Stimulated activated CD8-positive, alpha-beta memory T cell treated with anti-CD3 and anti-CD28 coated beads, Interleukin-7, amount 100 ng/mL, for 48 hours (primary cell): ENCODE results near the gene SLX9.

Experiments
- DNase-seq, 2 donors: peaks; one replicate each; pipeline ENCODE4 v3.0.0-alpha.2; 2020; ENCODE audit warnings: low read depth in 1 of 2; ENCODE audit errors: extremely low read depth in 1 of 2

SLX9 gene

DNA sequence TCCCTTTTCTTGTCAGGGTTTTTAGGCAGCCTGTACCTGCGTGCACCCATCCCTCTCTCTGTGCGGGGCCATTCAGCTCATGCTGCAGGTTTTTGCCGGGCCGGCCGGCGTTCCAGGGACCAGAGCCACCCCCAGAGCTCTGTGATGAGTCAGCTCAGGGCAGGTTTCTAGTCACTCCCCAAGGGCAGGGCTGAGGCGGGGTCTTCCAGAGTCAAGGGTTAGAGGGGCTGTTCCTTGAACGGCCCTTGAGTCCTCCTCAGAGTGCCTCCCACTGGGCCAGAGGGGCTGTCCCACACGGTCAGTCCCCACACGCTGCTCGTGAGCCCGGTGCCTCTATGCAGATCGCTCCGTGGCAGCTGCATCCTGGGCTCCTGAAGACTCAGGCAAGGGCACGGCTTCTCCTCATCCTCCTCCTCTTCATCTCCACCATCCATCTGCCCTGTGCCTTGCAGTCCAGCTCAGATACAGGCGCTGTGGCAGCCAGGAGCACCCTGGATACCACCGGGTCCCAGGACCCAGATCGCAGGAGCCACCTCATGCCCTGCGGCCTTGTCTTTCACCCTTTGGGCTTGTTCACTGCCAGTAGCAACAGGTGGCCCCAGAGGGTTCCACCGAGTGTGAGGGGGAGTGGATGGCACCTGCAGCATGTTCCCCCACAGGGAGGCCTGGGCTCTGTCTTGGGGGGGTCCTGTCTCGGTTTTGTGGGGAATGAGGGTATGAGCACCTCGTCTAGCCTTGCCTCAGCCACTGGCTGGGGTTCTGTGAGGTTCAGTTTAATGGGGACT is 17.4 kb downstream of the SLX9 start:
- no peak for DNase-seq

DNA sequence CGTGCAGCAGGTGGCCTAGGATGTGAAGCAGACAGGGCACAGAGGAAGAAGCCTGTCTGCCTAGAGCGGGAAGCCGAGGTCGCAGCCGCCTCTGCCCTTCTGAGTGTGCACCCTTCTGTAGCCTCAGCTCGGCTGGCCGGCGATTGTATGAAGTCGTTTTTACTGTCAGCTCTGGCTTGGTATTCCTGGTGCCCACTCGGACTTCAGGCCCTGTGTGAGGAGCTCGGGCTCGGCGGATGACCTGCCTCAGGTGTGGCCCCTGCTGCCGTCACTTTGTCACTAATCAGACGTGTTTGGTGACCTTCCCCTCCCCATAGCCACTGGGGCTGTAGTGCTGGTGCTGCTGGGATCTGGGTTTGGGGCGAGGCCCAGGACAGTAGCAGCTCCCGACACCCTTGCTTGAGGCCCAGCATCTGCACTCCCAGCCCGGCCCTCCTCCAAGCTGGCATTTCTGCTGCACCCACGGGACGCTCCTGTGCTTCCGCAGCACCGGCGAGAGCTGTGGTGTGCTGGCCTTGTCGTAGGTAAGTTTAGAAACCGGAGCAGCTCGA is 18.1 kb downstream of the SLX9 start:
- no peak for DNase-seq

DNA sequence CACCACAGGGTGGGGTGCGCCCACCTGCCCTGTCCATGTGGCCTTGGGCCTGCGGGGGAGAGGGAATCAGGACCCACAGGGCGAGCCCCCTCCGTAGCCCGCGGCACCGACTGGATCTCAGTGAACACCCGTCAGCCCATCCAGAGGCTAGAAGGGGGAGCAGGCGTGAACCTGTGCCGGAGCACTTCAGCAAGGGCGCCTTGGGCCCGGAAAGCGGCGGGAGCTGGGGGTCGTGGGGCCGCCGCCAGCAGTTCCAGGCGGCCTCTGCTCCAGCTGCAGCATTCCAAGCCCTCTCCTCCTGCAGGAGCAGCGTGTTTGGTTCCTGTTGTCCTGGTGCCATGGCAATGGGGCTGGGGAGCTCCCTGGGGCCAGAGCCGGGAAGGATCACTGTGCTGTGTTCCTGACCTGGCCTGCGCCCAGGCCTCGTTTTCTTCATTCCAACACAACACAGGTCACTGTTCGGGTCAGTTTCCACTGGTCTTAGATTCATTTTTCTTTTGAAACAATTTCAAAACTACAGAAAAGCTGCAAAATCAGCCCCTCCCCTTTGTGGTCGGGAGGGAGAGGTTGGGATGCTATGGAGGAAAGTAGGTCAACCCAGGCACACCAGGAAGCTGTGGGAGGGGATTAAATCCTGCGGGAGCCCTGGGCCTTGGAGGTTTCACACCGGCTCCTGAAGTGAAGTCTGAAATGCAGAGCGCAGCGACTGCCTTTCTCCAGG is 18.8 kb downstream of the SLX9 start:
- DNase-seq, result no peak

DNA sequence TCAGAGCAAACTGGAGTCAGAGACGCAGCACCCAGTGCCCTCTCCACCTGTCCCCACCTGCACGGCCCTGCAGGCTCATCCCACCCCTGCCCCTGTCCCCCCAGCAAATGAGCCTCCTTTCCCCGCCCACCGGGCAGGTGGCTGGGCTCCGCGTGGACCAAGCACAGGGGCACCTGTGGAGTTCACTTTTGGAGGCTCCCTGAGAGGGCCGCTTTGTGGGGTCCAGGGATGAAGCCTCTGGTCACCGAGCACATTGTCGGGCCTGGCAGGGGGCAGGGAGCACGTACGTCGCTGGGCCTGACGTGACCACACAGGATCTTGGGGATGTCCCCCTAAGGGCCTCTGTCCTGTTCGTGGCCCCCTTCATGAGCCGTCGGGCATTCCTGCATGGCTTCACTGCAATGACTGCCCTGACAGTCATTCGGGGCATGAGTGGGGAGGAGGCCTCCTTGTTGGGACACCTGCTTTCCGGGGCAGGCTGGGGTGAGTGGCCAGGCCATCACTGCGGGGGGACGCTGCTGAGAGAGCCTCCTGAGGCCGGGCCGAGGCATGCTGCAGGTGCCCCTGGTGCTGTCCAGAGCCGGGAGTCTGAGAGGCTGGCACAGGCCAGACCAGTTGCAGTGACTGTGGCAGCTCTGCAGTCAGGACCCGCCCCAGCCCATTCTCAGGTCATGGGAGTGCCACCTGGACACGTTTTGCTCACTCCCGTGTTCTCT is 19.7 kb downstream of the SLX9 start:
- DNase-seq, result no peak

DNA sequence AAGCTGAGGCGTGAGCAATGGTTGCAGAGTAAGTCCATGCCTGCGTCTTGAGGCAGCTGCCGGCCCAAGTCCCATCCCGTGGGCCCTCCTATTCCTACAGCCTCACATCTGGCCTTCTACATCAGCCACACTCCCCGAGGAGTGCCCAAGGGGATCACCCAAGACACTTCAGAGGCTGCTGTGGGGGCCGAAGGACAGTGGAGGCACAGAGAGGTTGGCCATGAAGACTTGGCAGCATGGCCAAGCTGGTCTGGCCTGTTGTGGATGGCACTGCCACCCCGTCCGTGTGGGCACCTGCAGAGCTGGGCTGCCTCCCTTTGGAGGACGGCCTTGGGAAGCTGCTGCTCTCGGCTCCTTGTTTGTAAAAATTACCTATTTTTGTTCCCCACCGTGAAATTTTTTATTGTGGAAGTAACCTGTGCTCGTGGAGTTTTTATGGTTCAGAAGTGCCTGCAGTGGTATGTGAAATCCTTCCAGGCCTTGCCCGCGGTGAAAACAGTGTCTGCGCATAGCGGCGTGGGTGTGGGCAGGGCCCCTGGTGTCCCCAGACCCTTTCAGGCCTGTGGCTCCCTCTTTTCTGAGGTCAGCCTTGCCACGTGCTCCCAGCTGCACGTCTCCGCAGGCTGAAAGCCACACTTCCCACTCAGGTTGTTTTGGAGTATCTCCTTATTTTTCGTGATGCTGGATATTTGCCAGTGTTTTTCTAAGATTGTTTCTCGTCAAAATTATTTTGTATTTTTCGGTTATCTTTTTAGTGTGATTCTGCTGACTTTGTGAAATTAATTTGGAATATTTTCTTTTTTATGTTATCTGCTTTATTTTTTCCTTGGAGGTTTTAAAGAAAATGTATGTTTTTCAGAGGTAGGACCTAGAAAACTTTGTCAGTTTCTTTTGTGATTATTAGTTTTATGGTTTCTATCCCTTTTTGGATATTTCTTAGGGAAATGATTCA is 20.6 kb downstream of the SLX9 start:
- DNase-seq, result no peak

DNA sequence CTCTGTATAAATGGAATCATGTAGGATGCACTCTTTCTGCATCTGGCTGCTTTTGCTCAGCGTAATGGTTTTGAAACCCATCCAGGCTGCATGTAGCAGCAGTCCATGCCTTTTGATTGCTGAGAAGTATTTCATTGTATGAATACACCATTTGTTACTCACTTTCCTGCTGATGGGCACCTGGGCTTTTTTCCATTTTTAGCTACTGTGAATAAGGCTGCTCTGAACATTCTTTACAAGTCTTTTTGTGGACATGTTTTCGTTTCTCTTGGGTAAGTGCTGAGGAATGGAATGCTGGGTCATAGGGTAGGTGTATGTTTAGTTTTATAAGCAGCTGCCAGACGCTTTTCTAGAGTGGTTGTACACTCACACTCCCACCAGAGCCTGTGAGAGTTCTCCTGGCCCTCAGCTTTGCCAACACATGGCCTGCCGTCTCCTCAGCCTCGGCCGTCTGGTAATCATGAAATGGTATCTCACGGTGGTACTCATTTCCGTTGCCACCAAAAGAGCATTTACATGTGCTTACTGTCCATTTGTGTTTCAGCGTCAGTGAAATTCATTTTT is 22.7 kb downstream of the SLX9 start:
- DNase-seq, result no peak

DNA sequence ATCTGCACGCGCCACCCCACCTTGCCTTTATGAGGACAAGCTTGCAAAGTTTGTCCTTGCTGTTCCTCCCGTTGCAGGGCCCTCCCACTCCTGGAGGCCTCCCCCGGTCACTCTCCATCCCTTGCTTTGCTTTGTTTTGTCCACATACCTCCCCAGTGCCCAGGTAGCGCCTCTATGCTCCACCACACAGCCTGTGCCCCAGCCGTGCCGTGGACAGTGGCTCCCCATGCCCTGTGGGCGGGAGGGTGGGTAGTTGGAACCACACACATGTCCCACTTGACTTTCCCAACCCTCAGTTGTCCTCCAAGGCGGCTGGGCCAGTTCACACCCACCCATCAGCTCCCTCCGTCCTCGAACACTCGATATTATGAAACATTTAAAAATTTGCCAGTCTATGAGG is 24.6 kb downstream of the SLX9 start:
- no peak for DNase-seq

DNA sequence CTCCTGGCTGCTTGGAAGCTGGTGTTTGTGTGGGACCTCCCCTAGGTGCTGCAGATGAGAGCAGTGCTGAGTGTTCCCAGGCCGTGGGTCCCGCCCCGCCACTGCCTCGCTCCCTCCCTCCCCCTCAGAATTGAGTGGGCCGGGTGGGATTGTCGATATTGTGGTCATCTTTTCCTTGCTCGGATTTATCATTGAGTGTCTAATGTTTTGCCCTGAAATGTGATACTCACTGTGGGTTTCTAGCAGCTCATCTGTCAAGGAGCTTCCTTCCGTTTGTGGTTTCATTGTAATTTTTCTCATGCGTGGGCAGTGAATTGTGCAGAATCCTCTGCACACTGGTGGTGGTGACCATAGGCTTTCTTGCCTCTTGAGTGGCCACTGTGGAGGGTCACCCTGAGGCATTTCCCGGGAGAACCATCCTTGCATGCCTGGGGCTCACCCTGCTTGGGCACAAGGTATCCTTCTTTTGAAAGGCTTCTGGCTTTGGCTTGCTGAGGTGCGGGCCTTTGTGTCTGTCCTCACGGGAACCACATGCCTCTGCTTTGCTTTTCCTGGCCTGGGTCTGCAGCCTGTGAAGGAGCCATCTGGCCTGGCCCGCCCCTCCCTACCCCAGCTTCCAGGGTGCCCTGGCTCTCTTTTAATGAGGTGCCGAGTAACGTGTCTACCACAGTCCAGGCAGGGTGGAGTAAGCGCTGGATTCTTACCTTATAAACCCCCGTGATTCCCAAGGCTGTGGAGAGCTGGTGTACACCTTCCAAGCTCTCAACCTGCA is 25.6 kb downstream of the SLX9 start:
- DNase-seq, result no peak

DNA sequence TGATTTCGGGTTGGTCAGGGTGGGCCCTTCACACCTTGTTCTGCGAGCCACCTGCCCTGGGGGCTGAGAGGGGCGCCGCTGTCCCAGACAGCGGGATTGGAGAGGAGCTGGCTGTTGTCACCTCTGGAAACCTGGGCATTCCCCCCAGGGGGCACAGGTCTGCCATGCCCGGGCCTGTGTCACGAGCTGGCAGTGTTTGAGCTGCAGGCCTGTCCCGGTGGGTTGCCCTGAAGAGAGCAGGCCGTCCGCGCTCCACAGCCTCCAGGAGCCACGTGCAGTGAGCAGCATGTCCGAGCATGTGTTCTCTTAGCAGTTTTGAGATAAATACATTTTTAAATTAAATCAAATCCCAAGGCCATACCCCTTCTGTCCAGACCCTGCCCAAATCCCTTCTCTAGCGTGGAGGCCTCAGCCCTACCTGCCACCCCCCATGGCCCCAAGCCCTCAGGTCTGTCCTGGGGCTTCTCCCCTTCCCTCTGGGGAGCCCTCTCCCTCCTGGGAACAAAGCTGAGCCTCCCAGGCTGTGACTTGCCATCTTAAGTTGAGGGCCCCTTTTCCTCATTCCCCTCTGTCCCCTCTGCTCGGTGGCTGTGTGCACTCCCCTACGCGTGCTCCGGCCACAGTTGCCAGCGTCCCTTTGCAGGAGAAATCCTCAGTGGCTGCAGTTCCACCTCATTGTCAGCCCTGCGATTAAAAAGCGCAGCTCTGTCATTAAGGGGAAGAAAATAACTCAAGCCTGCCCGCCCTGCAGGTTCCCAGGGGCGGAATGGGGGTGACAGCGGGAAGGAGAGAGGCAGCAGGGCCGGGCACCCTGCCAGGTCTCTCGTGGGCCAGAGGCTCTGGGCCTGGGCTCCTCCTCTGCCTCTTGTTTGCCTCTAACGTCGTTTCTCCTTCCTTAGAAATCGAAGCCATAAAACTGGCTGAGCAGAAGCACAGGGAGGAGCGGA is 26.6 kb downstream of the SLX9 start:
- DNase-seq, result no peak

DNA sequence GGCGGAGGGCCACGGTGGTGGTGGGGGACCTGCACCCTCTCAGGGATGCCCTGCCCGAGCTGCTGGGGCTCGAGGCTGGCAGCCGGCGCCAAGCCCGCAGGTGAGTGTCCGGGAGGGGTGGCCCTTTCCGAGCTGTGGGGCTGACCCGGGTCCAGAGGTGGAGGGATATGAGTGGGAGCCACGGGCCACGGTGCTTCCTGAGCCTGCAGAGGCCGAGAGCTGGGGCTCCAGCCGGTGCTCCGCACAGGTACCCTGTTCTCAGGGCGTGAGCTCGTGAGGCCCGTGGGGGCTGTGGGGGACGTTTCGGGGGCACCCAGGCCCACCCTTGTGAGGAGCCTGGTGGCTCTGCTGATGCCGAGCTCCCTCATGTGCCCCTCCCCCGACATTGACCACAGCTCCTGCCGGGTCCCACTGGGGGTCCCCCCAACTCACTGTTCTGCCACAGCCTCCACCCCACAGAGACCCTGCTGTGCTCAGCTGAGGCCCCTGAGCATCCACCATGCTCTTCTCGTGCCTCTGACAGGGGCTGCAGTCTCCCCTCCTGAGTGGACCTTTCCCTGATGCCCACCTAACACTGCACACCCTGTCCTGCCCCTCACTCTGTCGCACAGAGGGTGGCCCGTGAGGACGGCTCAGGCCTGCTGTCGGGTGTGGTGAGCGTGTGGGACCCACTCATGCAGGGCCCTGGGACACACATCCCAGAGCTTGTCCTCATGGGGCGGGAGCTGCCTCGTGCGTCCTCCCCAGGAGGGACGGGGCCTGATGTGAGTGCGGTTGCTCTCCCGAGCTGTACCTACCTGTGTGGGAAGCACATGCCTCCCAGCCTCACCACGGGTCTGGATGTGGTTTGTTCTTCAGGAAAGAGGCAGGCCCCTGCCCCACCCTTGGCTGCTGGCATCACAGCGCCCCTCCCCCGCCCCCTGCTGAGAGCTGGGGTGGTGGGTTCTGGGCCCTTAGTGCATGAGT is 27.5 kb downstream of the SLX9 start:
- DNase-seq, result no peak

DNA sequence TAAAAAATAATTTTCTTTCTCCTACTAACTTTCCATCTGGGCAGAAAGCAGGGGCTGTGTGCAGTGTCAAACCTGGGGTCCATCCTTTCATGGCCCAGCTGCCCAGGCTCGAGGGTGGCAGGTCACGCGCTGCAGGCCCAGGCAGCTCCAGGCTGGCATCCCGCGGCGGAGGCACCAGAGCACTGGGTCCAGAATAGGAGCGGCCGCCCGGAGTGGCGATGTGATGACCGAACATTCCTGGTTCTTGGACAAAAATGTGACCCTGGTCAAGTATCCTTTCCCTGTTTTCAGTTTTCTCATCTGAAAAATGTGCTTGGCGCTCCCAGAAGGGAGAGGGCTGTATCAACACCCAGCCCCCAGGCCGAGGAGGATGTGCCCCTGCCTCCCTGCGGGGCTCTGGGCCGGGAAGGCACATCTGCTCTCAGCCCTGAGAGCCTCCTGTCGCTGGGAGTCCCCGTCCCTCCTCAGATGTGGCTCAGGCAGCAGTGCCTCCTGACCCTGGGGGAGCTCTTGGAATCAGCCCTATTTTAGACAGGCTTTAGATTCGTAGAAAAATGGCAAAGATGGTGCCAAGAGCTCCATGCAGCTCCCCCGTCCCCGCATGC is 29.3 kb downstream of the SLX9 start:
- DNase-seq, result no peak

DNA sequence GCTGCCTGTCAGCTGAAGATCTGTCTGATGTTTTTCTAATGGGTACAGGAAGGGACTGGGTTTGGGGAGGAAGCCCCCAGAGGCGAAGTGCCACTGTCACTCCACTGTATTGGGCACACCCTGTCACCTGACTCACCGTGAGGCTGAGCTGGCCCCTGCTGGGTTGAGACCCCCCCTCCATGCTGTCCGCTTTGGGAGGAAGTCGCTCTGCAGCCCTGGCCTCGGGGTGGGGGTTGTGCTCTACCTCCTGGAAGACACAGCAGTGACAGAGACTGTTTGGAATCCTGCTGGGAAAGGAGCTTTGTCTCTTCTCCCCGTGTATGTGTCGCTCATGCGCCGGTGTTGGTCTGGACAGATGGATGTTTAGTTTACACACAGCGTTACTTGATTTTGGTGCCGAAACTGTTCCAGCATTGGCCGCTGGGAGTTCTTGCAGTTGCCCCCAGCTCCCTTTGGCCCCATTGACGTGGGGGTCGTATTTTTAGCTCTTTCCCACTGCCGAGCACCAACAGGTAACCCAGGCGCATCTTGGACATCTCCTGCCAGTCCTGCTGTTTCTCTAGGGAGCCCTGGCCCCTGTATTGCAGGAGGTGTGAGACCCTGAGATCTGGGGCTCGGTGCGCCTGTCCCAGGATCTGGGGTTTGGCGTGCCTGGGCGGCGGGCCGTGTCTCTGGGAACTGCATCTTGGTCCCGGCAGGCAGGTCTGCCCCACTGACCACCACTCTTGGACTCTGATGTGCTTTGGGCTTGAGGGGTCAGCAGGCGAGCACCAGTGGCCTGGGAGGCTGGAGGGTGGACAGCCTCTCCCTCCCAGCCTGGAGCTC is 30.3 kb downstream of the SLX9 start:
- DNase-seq, result no peak

DNA sequence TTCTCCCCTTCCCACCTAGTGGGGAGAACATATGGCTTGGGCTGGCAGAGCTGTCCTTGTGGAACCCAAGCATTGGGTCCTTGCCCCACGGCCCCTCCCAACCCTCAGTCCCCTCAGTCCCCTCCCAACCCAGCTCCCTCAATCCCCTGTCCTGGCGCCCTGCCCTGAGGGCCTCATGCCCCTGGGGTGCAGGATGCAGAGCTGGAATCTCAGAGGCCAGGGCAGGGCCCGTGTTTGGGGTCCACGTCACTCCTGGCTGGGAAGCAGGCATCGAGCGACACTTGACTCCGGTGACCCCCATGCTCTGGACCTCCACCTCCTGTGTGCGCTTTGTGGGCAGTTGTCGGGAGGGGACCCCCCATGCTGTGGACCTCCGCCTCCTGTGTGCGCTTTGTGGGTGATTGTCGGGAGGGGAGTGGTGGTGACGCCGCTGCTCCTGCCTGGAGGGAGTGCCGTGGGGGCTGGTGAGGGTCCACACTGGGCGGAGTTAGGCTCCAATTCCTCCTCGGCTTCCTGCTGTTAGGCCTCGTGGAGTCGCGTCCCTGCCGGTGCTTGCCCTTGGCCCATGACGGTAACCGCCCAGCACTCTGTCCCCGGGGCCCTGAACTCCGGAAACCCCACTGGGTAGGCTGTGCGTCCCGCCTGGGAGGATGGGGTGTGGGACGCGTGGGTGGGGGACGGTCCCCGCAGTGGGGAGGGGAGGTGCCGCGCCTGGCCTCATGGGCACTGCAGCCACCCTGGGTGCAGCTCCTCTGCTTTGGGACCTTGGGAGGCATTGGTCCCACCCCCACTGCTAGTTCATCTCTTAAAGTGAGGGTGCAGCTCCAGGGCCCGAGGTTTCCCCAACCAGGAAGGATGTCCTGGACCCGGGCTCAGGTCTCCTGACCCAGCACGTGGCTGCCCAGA is 31.2 kb downstream of the SLX9 start:
- DNase-seq, result no peak

DNA sequence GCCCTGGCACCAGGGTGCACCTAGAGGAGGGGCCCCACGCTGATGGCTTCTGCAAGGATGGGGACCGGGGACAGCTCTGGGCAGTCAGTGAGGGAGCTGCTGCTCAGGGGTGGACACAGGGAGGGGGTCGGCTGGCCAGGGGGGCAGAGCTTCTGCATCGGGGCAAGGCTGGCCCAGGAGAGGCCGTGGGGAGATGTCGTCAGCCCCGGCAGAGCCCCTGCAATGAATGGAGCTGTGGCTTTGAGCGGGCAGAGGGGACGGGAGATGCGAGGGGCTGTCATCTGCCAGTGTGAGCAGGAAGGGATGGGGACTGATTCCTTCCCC is 31.8 kb downstream of the SLX9 start:
- DNase-seq, result no peak

DNA sequence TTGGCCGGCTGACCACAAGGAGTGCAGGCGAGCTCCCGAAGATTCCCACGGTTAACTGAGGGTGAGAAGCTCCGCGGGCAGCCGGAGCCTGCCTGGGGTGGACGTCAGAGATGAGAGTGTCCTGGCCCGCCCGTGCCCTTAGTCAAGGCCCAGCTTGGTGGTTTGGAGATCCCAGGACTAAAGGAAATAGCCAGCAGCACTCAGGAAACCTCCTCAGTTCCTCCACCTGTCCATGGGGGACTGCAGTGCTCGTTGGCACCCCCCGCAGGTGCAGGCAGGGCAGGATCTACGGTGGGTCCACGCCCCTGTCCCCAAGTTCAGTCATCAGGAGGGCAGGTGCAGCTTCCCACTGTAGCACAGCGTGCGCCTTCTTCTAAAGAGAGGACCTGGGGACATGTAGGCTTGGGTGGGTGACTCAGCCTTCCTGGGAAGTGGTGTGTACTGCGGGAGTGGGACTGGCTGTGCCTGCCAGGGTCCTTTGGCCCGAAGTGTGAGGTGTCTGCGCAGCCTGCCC is 32.5 kb downstream of the SLX9 start:
- DNase-seq, result no peak
